ENCODE data around the gene PEAK1. TPM values are rescaled to one million over a fixed set of nuclear protein-coding genes. Genes with fewer than 3 reads are reported as not detected.

Gene PEAK1
- total RNA-seq, 4 donors from 2014 or later: 37.8 to 75.3 (median 55.0) TPM

DNA sequence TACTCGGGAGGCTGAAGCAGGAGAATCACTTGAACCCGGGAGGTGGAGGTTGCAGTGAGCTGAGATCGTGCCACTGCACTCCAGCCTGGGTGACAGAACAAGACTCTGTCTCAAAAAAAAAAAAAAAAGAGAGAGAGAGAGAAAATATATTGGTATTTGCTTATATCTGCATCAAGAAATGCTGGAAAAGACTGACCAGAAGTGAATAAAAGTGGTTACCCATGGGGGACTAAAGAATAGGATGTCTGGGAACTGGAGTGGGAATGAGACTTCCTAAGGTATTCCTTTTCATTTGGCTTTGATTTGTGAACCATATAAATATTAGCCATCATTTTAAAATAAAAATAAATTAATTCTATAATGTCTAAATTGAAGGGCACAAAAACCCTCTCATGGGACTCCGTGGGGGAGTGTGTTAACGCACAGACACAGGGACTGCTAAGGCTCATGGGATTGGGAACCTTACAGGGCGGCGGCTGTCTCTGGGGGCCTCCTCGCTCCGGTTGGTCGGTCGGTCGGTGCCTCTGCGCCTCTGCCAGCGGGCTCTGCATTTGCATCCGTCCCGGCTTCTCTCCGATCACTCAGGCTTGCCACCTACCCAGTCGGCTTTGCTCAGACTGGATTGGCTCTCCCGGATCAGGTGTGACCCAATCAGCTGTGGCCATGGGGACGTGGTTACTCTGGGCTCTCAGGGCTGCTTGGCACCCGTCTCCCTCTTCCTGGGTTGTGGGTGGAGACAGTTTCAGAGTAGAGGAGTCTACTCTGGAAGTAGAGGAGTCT is 336.3 kb downstream of the PEAK1 start:
- ATAC-seq (ENCODE audit: low FRiP score) (peak; percentile 95), DNase-seq (ENCODE audit: low spot score) (peak; percentile 36)
- TF ChIP-seq, protein P1, sequence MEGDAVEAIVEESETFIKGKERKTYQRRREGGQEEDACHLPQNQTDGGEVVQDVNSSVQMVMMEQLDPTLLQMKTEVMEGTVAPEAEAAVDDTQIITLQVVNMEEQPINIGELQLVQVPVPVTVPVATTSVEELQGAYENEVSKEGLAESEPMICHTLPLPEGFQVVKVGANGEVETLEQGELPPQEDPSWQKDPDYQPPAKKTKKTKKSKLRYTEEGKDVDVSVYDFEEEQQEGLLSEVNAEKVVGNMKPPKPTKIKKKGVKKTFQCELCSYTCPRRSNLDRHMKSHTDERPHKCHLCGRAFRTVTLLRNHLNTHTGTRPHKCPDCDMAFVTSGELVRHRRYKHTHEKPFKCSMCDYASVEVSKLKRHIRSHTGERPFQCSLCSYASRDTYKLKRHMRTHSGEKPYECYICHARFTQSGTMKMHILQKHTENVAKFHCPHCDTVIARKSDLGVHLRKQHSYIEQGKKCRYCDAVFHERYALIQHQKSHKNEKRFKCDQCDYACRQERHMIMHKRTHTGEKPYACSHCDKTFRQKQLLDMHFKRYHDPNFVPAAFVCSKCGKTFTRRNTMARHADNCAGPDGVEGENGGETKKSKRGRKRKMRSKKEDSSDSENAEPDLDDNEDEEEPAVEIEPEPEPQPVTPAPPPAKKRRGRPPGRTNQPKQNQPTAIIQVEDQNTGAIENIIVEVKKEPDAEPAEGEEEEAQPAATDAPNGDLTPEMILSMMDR (IDR thresholded peaks at IDR 0.05): no peak

DNA sequence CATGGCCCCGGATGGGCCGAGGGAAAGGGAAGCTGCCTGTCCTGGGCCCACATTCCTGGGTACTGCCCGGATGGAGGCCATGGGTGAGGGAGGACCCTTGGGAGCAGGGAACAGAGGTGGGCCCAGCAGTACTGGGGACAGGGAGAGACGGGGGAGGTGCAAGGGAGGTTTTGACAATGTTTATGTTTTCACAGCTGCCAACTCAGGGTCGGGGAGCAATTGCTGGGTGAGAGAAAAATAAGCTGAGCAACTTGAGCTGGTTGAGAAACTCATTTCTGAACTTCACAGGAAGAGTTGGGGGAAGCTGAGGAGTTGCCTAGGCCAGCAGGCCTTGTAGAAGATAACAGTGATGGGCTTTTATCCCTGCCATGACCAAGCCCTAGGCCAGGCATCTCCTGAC is 337.9 kb downstream of the PEAK1 start:
- ATAC-seq (ENCODE audit: low FRiP score) (no peak), DNase-seq (ENCODE audit: low spot score) (no peak)

DNA sequence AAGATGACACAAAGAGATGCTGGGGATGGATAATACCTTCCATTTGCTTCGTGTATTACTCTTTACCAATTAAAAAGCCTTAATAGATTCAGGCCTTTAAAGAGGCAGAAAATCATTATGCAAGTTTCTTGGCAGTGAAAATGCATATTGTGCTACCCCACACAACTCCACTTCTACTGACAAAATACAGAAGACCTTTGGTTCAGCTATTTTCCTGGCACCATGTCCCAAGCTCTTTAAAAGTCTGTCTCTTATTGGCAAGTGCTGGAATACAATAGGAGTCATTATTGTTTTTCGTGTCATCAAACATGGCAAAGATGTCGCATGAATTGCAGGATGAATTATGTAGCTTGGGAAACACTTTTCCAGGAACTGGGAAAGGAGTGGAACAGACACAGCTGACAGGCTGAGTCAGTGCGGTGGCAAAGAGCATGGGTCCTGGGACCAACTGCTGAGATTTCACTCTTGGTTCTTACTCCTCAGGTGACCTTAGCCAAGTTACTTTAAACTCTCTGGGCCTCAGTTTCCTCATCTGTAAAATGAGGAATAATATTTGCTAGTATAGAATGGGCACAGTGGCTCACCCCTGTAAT is 343.5 kb downstream of the PEAK1 start:
- no peak for ATAC-seq (ENCODE audit: low FRiP score)

More for the DNA sequence above, 337.9 kb downstream of the PEAK1 start:
- TF ChIP-seq, protein P1 (IDR thresholded peaks at IDR 0.05): no peak

DNA sequence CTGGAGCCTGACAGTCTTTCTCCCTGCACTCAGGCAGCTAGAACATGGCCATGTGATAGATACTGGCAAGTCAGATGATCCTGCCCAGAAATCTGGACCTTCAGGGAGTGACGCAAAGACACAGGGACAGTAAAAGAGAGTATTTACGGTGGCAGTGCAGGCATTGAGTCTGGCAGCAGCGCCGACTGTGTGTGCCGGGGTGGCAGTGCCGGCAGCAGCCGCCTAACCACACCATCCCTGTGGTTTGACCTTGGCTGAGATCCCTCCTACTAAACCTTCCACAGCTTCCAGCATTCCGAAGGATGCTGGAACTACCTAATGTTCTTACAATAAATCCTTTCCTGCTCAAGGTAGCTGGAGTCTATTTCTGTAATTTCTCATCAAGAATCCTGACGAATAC is 344.4 kb downstream of the PEAK1 start:
- ATAC-seq (ENCODE audit: low FRiP score) (no peak), DNase-seq (ENCODE audit: low spot score) (no peak)
- TF ChIP-seq, protein P1 (IDR thresholded peaks at IDR 0.05): no peak

More for the DNA sequence above, 343.5 kb downstream of the PEAK1 start:
- DNase-seq (ENCODE audit: low spot score): no peak
- TF ChIP-seq, protein P1 (IDR thresholded peaks at IDR 0.05): no peak

DNA sequence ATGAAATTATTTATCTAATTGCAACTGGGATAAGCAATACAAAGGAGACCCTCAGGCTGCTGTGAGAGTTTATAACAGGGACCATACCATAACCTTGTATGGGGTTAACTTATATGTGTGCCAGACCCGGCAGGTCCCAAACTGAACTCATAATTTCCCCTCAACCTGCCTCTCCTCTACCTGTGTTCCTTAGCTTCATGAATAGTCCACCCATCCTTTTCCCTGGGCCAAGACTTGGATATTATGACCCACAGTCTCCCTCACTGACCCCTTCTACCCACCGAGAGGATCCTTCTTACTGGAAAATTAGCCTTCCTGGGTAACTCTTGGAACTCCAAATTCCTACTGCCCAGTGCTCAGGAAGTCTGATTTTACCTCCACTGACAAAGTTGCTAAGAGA is 345.6 kb downstream of the PEAK1 start:
- DNase-seq (ENCODE audit: low spot score) (no peak), ATAC-seq (ENCODE audit: low FRiP score) (no peak)
- TF ChIP-seq, protein P1 (IDR thresholded peaks at IDR 0.05): no peak

DNA sequence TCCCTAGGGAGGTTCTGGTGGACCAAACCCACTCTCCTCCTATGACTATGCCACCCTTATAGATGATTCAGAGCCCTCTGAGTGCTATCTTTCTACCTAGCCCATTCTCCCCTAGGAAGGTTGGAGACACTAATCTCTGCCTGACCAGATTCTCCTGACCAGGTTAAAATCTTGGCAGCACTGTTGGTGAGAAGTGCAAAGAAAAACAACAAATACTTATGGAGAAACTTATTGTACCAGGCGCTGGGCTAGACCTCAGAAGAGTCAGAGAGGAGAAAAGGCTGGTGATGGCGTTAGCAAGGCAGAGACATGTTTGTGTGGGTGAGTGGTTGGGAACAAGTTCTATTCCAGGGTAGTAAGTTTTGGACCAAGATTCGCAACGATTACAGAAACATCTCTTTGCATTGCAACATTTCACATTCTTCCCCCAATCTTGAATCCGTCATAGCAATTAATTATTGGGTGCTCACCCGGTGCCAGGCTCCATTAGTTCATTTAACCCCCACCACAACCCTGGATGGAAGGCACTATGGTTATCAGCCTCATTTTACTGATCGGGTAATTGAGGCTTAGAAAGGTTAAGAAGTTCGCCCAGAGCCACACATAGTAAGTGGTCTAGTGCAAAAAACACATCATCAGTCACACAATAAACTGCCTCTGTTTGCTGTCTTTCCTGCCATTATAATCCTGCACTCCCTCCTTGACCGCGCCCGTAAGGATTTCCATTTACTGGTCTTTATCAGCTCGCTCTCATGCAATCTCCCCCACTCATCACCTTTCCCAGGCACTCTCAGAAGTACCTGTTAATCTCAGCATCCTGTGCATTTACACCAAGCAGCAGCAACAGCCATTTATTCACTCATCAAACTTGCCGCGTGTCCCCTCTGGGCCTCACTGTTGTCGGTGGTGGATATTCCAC is 348.3 kb downstream of the PEAK1 start:
- TF ChIP-seq, protein P1 (IDR thresholded peaks at IDR 0.05): no peak
- peak; percentile 44 for ATAC-seq (ENCODE audit: low FRiP score)

More for the DNA sequence above, 348.3 kb downstream of the PEAK1 start:
- DNase-seq (ENCODE audit: low spot score): no peak

Data from omental fat pad (tissue), 4 donors.